Measurements from ENCODE around the gene RASGRF2. TPM values are rescaled to one million over a fixed set of nuclear protein-coding genes. Genes with fewer than 3 reads are reported as not detected.

RASGRF2 gene
- total and polyA plus RNA-seq, 2 of the 8 experiments (the other 6 are each of a cell fraction or from before 2014, with no cell fraction given) = 2.6 to 29.5 TPM

DNA sequence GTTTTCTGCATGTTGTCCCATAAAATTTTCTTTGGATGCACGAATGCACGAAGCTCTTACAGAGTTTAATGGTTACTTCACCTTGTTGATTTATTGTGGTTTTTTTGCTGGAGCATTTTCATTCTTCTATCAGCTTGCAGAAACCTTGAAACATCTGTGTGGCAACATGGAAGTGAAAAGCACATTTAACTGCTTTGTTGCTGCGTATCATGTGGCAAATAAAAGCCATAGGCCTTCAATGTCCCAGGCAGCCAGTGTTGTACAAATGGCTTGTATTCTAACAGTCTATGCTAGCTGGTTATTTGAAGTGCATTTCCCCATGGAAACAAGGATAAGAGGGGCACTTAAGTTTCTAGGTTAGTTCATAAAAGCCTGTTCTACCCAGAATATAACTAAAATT is 42.5 kb upstream of the RASGRF2 start:
- Histone ChIP-seq H3K79me2 (ENCODE audit: control insufficient read depth in 1 of 2, insufficient read depth in 2 of 2, low read length in 2 of 2) (no peaks in the 10 kb centered on the region), H3K18ac (ENCODE audit: extremely low read depth, low read length) (no peak overlapping the region), H4K91ac (replicated peaks; ENCODE audit: insufficient read length, low read length) (no peak overlapping the region), H3K27ac (ENCODE audit: low read depth, low read length) (no peak overlapping the region), H3K27me3 (replicated peaks in 1 of 4; ENCODE audit: control insufficient read depth in 3 of 4, extremely low read depth in 1 of 4, insufficient read depth in 3 of 4, low read length in 3 of 4) (no peaks in the 10 kb centered on the region), H2BK5ac (ENCODE audit: low read depth, low read length) (no peak overlapping the region), H2BK120ac (replicated peaks; ENCODE audit: low read depth, low read length) (no peak overlapping the region), H3K56ac (replicated peaks; ENCODE audit: insufficient read length, low read depth, low read length) (no peak overlapping the region), H3K23me2 (ENCODE audit: low read depth, low read length) (no peaks in the 10 kb centered on the region), H4K8ac (ENCODE audit: extremely low read depth, insufficient read depth, low read length) (no peak overlapping the region), H3K4me2 (ENCODE audit: insufficient read depth in 1 of 2, low read depth in 2 of 2, low read length in 2 of 2) (no peak overlapping the region), H3K79me1 (ENCODE audit: low read depth, low read length) (no peaks in the 10 kb centered on the region), H3K14ac (ENCODE audit: insufficient read length) (no peak overlapping the region), H3K9me3 (ENCODE audit: insufficient read depth in 2 of 2, low read depth in 1 of 2, low read length in 1 of 2) (no peaks in the 10 kb centered on the region), H3K36me3 (ENCODE audit: control insufficient read depth in 2 of 4, insufficient read depth in 4 of 4, low read length in 3 of 4) (no peaks in the 10 kb centered on the region), H3K23ac (ENCODE audit: insufficient read length) (no peak overlapping the region), H4K5ac (ENCODE audit: insufficient read length, low read depth, low read length) (no peak overlapping the region), H2AFZ (ENCODE audit: low read length) (no peak overlapping the region; the same call in 1 of the 2 replicates), H3K4me1 (replicated peaks in 1 of 4; ENCODE audit: control insufficient read depth in 3 of 4, insufficient read depth in 4 of 4, low read length in 3 of 4) (no peaks in the 10 kb centered on the region), H2AK5ac (ENCODE audit: low read depth, low read length) (no peak overlapping the region), H4K20me1 (replicated peaks in 1 of 2; ENCODE audit: control insufficient read depth in 1 of 2, insufficient read depth in 2 of 2, low read length in 2 of 2) (no peaks in the 10 kb centered on the region), H3K4me3 (ENCODE audit: extremely low read depth in 1 of 4, insufficient read depth in 2 of 4, low read depth in 3 of 4, low read length in 4 of 4) (no peak overlapping the region), H3K4ac (replicated peaks; ENCODE audit: insufficient read length, low read depth, low read length) (no peak overlapping the region), H2BK15ac (ENCODE audit: low read length) (no peak overlapping the region), H2BK20ac (ENCODE audit: low read length) (no peak overlapping the region), H3K9ac (replicated peaks in 1 of 4; ENCODE audit: extremely low read depth in 1 of 4, low read depth in 3 of 4, low read length in 3 of 4) (no peak overlapping the region), H2BK12ac (ENCODE audit: low read depth, low read length) (no peak overlapping the region)
- DNase-seq (ENCODE audit: low read depth in 1 of 2, low spot score in 2 of 2) (no peak), FAIRE-seq (peak; percentile 24)
- TF ChIP-seq EZH2 (IDR thresholded peaks at IDR 0.05; ENCODE audit: low read depth, low read length, severe bottlenecking) (no peak), CBX8 (IDR thresholded peaks at IDR 0.05; ENCODE audit: borderline replicate concordance, low read depth, low read length) (no peak), RFX5 (IDR thresholded peaks at IDR 0.05; ENCODE audit: borderline replicate concordance, low read depth, low read length) (no peak), JUN (IDR thresholded peaks at IDR 0.05; ENCODE audit: low read depth, low read length) (no peak), SP4 (IDR thresholded peaks at IDR 0.05; ENCODE audit: low read length) (no peak), BACH1 (IDR thresholded peaks at IDR 0.05; ENCODE audit: low read length) (no peak), RXRA (IDR thresholded peaks at IDR 0.05; ENCODE audit: insufficient read depth, low read depth, low read length) (no peak), ZNF274 (IDR thresholded peaks at IDR 0.05; ENCODE audit: borderline replicate concordance, extremely low read depth, low read length) (no peak), SUZ12 (IDR thresholded peaks at IDR 0.05; ENCODE audit: low read length) (no peak), FOSL1 (IDR thresholded peaks at IDR 0.05; ENCODE audit: insufficient read depth, low read depth, low read length) (no peak), KDM5A (IDR thresholded peaks at IDR 0.05; ENCODE audit: low read length) (no peak)
- TF ChIP-seq, protein P1, sequence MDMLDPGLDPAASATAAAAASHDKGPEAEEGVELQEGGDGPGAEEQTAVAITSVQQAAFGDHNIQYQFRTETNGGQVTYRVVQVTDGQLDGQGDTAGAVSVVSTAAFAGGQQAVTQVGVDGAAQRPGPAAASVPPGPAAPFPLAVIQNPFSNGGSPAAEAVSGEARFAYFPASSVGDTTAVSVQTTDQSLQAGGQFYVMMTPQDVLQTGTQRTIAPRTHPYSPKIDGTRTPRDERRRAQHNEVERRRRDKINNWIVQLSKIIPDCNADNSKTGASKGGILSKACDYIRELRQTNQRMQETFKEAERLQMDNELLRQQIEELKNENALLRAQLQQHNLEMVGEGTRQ (IDR thresholded peaks at IDR 0.05; ENCODE audit: low read length) = no peak
- TF ChIP-seq, protein P2, sequence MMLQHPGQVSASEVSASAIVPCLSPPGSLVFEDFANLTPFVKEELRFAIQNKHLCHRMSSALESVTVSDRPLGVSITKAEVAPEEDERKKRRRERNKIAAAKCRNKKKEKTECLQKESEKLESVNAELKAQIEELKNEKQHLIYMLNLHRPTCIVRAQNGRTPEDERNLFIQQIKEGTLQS (IDR thresholded peaks at IDR 0.05; ENCODE audit: insufficient read depth, low read depth, low read length) = no peak
- ChIA-PET CTCF (ENCODE audit: partially characterized antibody) (interaction anchor here (1.4 kb wide), 1 partner anchor 191 kb away, joined by 5 read pairs; no protein-coding TSS in a partner anchor), POLR2A (ENCODE audit: partially characterized antibody) (no interaction called here)
- WGBS, 2 experiments (ENCODE audit: extremely low coverage in 1 of 2, insufficient coverage in 1 of 2, insufficient read length in 1 of 2, insufficient replicate concordance in 2 of 2, low coverage in 1 of 2, low lambda C conversion rate in 2 of 2, missing lambda C conversion rate in 1 of 2) = 83% methylated on average over 3 of the region's 3 CpGs; no CpG with 5 or more reads in 1 of the 2 experiments

Measured in H1 (cell line).